ELR (cell line): ENCODE results near the gene RNF7.
"Not testable (repeated sequence)": the region's sequence is repeated elsewhere in the genome, so short reads cannot be mapped to it uniquely, and the experiment has no call there.

Experiments
- DNase-seq: peaks from one replicate; pipeline ENCODE4 v3.0.0-alpha.2; 2015; ENCODE audit warnings: low read depth

Gene RNF7

DNA sequence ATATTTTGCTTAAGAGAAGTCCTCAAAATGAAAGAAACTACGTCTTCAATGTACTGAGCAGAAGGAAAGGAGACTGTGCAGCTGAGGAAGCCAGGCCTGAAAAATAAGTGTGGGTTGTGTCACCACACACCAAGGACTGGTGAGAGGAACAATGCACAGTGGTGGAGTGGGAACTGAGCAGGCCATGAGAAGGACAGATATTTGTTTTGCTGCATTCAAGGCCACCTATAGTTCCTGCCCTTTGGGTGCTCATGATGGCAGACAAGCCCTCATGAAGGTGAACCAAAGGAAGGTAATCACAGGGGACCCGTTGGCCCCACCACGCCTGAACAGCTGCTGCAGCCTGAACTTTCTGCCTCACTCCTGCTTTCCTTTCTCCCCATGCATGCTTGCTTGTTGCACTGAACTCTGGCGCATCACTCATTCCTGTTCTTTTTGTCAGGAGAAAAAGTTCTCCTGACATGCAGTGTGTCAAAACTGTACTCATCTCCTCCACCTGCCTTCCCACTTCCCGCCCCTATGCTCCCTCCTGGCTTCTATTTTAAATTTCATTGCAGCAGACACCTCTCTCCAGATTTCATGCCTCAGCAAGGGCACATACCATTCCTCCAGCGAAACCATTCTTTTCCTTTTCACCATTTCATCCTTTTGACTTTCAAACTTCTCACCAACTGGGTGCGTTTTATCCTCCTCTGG is 2.2 kb upstream of the RNF7 start:
- DNase-seq = no peak

- no peak for DNase-seq
Measured at GRCh38 chr3:141737093-141737492, 1.0 kb upstream of the RNF7 start.

DNA sequence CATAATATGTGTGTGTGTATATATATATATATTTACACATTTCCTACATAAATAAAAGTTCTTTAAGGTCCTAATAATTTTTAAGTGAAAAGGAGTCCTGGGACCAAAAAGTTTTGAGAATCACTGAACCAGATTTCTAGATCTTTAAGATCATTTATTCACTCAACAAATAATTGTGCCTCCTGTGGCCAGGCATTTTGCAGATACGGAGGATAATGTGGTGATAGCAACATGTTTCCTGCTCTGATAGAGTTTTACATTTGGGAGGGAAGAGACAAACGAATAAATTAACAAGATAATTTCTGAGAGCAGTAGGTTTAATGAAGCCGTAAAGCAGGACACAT is 448 bp upstream of the RNF7 start:
- DNase-seq = no peak

DNA sequence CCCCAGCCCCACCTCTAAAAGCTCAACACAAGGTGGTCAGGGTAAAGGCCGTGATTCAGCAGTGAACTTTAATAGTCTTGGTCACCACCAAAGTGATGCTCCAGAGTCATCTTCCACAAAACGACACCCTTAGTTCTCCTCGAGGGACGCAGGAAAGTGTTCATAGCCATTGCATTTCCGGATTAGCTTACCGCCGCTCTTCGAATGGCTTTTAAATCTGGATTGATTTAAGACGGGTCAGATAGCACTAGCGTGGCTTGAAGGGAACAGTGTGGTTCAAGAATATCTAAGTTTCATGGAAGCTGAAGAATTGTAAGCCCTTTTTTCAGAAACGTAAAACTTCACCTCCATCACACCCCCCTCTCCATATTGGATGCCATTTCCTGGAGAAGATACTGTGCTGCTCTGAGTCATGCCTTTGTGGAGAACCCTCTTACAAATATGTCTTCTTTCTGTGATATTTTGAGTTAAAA is 829 bp downstream of the RNF7 start:
- peak; percentile 75 for DNase-seq

DNA sequence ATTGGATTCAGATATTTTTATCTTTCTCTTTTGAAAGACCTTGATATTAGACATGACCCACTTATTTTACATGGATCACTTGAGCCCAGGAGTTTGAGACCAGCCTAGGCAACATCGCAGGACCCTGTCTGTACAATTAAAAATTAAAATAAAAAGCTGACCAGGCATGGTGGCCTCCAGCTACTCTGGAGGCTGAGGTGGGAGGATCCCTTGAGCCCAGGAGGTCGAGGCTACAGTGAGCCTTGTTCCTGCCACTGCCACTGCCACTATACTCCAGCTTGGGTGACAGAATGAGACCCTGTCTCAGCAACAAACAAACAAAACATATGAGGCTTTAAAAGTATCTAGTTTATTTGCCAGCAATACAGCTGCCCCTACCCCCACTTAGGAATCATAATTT is 1.6 kb downstream of the RNF7 start:
- no peak for DNase-seq

GRCh38 chr3:141740349-141740748 is 2.3 kb downstream of the RNF7 start:
- no peak for DNase-seq

DNA sequence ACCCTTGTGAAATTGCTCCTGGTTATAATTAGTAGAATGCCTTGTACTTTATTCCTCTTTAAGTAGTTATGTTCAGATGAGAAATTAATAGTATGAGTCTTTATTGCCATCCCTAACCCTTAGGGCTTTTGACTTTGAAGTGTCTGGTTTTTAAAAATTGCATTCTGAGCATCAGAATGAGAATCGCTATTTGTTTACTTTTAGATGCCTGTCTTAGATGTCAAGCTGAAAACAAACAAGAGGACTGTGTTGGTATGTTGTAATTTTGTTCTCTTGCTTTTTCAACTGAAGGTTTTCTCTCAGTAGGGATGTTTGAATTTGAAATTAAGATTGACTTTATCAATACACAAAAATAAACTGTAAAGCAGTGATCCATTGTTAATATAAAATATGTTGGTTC is 5.2 kb downstream of the RNF7 start:
- DNase-seq = no peak

GRCh38 chr3:141746962-141747361 is 8.9 kb downstream of the RNF7 start:
- DNase-seq = no peak

GRCh38 chr3:141753399-141753798 is 15.3 kb downstream of the RNF7 start:
- no peak for DNase-seq

- no peak for DNase-seq
Measured at GRCh38 chr3:141754032-141754431, 15.9 kb downstream of the RNF7 start.

- not testable (repeated sequence) for DNase-seq
Measured at GRCh38 chr3:141762552-141762951, 24.5 kb downstream of the RNF7 start.

- DNase-seq = no peak
Measured at GRCh38 chr3:141763088-141763750, 25.1 kb downstream of the RNF7 start, which contains the start of gene GRK7. Gene GRK7 (plus strand): TSS chr3:141763408. CDS start chr3:141778285, 14,877 bp downstream.

DNA sequence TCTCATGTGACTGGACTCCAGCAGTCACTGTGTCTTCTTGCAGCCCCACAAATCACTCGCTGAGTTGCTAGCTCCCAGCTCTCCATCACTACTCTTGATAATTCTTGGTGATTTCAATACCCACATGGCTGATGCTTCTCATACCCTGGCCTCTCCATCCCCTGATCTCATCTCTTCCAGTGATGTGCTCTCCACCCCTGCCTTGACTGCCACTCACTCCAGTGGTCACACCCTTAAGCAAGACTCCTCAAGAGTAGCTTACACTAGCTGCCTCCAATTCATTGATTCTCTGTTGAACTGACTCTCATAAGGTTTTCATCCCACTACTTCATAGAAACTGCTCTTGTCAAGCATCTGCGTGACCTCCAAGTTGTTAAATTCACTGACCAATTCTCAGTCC is 25.9 kb downstream of the RNF7 start:
- DNase-seq = no peak

DNA sequence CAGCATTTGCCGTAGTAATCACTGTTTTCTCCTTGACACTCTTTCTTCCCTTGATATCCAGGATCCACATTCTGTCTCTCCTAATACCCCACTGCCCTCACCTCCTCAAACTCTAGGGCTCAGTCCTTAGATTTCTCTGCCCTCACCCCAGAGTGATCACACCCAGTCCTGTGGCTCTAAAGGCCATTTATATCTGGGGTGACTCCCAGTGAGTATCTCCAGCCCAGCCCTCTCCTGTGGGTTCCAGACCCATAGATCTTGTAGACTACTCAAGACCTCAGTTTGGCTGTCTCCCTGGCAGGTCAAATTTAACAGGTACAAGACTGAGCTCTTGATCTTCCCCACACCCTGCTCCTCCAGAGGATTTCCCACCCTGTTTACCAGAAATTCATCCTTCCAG is 26.4 kb downstream of the RNF7 start:
- no peak for DNase-seq

GRCh38 chr3:141764986-141765385 is 26.9 kb downstream of the RNF7 start:
- DNase-seq = no peak

DNA sequence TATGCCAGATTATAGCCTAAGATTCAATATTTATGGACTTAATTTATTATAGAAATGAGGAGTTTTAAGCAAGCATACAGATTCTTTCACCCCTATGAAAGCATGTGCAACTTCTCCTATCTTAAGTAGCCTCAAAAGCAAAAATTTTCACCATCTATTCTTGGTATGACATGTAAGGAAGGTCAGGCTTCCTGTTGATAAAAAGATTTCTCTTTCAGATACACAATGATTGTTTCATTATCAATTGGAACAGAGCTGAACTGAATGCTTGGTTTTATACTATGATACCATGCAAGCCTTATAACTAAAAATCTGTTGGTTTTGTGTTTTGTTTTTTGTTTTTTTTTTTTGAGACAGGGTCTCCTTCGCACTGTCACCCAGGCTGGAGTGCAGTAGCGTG is 29.0 kb downstream of the RNF7 start:
- DNase-seq = no peak

DNA sequence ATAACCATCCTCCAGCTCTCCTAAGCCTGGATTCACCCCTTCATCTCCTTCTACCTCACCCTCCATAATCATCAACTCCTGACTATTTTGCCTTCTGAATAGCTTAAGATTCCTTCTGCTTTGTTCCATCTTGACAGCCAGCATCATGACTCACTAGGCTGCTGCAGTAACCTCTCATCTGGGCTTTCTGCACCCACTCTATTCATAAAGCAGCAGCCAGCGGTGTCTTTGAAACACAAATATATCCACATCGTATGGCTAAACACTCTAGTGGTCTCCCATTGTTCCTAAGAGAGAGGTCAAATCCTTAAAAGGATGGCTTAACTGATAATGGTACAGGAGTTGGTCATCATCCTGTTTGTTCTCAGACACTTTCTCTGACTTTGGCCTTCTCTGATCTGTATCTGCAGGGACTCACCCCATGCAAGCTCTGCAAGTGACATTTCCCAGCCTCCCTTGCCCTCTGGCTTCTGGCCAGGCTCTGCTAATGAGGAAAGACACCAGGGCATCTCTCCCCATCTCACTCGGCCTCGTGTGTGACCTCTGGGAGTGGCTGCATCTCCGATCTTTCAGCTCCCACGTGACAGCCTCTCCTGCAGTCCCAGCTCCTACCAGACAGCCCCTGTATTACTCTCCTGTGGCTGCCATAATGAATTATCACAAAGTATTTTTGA is 31.3 kb downstream of the RNF7 start:
- peak; percentile 2 for DNase-seq

DNA sequence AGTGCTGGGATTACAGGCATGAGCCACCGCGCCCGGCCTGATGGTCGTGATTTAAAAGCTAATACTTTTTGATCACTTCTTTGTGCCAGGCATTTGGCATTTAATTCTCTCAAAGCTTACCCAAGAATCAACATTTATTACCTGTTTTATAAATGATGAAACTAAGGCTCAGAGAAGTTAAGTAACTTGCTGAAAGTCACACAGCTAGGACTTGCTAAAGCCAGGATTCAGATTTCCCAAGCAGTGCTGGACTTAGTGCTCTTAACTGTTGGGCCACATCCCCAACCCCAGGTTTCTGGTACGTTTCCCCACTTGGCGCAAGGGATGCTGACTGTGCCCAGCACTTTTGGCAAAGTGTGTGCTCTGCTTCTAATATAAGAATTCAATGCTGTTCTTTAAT is 35.6 kb downstream of the RNF7 start:
- DNase-seq = no peak

- no peak for DNase-seq
Measured at GRCh38 chr3:141776376-141776775, 38.3 kb downstream of the RNF7 start.

- no peak for DNase-seq
Measured at GRCh38 chr3:141776885-141777284, 38.8 kb downstream of the RNF7 start.

- DNase-seq = no peak
Measured at GRCh38 chr3:141777957-141778813, 40.1 kb downstream of the RNF7 start.

- DNase-seq = no peak
Measured at GRCh38 chr3:141779667-141780066, 41.6 kb downstream of the RNF7 start.
